PC-3 (cell line): ENCODE data around the gene B4GALT1. TPM values are rescaled to one million over a fixed set of nuclear protein-coding genes. Genes with fewer than 3 reads are reported as not detected.

Experiments
- ATAC-seq: fragments of 200-7000 bp; cut with Tn5 transposase; 2 replicates; pipeline ENCODE4 v1.9.1; 2020; ENCODE audit warnings: mild to moderate bottlenecking, moderate library complexity
- BruUV-seq: library from RNA; stranded (reverse); fragments of 400-500 nt; replicated peaks from 2 replicates; lab custom pipeline; 2021; lab: Mats Ljungman, UMichigan
- CTCF ChIA-PET: fragments of 300-600 bp; sonication (Branson Sonifier 250); formaldehyde crosslinking; loops from one replicate; lab custom pipeline; 2022; ENCODE audit warnings: antibody characterized with exemption; lab: Charles Lee
- POLR2A ChIA-PET: fragments of 300-600 bp; sonication (Branson Sonifier 250); formaldehyde crosslinking; loops from one replicate; lab custom pipeline; 2022; ENCODE audit warnings: antibody characterized with exemption; ENCODE audit not compliant: unreplicated experiment; lab: Charles Lee
- DNase-seq: peaks from one replicate; pipeline ENCODE4 v3.0.0-alpha.2; 2015
- H2AFZ ChIP-seq: fragments of 300-600 bp; sonication (generic); 2 replicates; pipeline ENCODE4 v1.6.0; 2016; ENCODE audit warnings: antibody characterized with exemption, low read length
- H3F3A ChIP-seq: fragments of 300-600 bp; sonication (generic); one replicate; pipeline ENCODE4 v1.6.0; 2017; ENCODE audit warnings: antibody characterized with exemption, low read length, control low read depth, mild to moderate bottlenecking; ENCODE audit not compliant: unreplicated experiment
- H3K27ac ChIP-seq: fragments of 300-600 bp; sonication (generic); 2 replicates; pipeline ENCODE4 v1.5.1; 2016; ENCODE audit warnings: mild to moderate bottlenecking, low read length
- H3K27me3 ChIP-seq: fragments of 300-600 bp; sonication (generic); 2 replicates; pipeline ENCODE4 v1.6.1; 2016; ENCODE audit warnings: low read length, mixed read lengths
- H3K36me3 ChIP-seq: fragments of 300-600 bp; sonication (generic); 2 replicates; pipeline ENCODE4 v1.6.1; 2016; ENCODE audit warnings: low read depth, mixed run types, low read length, mixed read lengths
- H3K4me1 ChIP-seq: fragments of 300-600 bp; sonication (generic); 2 replicates; pipeline ENCODE4 v1.5.1; 2016; ENCODE audit warnings: low read length; ENCODE audit not compliant: insufficient read depth
- H3K4me2 ChIP-seq: fragments of 300-600 bp; sonication (generic); 2 replicates; pipeline ENCODE4 v1.6.0; 2016; ENCODE audit warnings: low read length
- H3K4me3 ChIP-seq: fragments of 300-600 bp; sonication (generic); 2 replicates; pipeline ENCODE4 v1.5.1; 2016; ENCODE audit warnings: mild to moderate bottlenecking, low read length, mixed read lengths
- H3K79me2 ChIP-seq: fragments of 300-600 bp; sonication (generic); 2 replicates; pipeline ENCODE4 v1.6.1; 2017; ENCODE audit warnings: low read length, mixed read lengths
- H3K9ac ChIP-seq: fragments of 300-600 bp; sonication (generic); 2 replicates; pipeline ENCODE4 v1.6.0; 2016; ENCODE audit warnings: mild to moderate bottlenecking, low read length
- H3K9me2 ChIP-seq: fragments of 300-600 bp; sonication (generic); replicated peaks from 2 replicates; pipeline ENCODE4 v1.6.1; 2016; ENCODE audit warnings: mixed run types, low read length, mixed read lengths
- H3K9me3 ChIP-seq: fragments of 300-600 bp; sonication (generic); 2 replicates; pipeline ENCODE4 v1.6.1; 2016; ENCODE audit warnings: low read length, mixed read lengths
- H4K20me1 ChIP-seq: fragments of 300-600 bp; sonication (generic); 2 replicates; pipeline ENCODE4 v1.6.1; 2016; ENCODE audit warnings: low read length, mixed read lengths
- EZH2 ChIP-seq: fragments of 300-600 bp; sonication (generic); IDR thresholded peaks from one replicate; pipeline ENCODE4 v1.6.1; 2017; ENCODE audit warnings: antibody characterized with exemption, mild to moderate bottlenecking, low read length; ENCODE audit not compliant: unreplicated experiment
- EZH2phosphoT487 ChIP-seq: fragments of 300-600 bp; sonication (generic); IDR thresholded peaks from 2 replicates; pipeline ENCODE4 v1.6.1; 2018; ENCODE audit warnings: mild to moderate bottlenecking, antibody characterized with exemption, low read length, borderline replicate concordance
- intact Hi-C: fragments of 100-400 bp; cut with micrococcal nuclease; formaldehyde crosslinking; loops from 2 replicates; pipeline ENCODE4 v1.9.0; 2023
- total RNA-seq: library from RNA; depleted of rRNA; stranded (reverse); fragments of >200 nt; gene quantifications from 2 replicates; pipeline ENCODE4 v1.2.3, GENCODE V29; 2014
- TF ChIP-seq, protein P1 (sequence below): fragments of 300-600 bp; sonication (generic); conservative IDR thresholded peaks from 2 replicates; pipeline ENCODE4 v1.5.1; 2017; ENCODE audit warnings: antibody characterized with exemption, low read depth, mild to moderate bottlenecking, low read length

Gene B4GALT1
- total RNA-seq, 1 experiment from 2014 or later = 14.8 TPM

DNA sequence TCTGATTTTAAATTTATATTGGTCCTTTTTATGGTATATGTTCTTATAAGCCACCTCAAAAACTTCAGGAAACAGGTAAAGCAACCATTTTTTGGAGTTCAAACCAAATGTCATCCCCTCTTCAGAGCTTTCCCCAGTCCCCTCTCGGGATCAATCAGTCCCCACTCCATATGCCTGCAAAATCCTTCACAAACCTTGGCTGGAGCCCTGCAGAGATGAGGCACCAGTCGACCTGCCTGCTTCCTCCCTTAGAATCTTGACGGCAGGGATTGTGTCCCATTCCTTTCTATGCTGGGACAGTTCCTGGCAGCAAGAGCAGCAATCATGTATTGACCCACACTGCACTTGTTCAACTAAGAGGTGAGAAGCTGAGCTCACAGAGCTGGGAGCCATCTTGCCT, 22.6 kb downstream of the B4GALT1 start:
- CTCF ChIA-PET = no interaction called here

DNA sequence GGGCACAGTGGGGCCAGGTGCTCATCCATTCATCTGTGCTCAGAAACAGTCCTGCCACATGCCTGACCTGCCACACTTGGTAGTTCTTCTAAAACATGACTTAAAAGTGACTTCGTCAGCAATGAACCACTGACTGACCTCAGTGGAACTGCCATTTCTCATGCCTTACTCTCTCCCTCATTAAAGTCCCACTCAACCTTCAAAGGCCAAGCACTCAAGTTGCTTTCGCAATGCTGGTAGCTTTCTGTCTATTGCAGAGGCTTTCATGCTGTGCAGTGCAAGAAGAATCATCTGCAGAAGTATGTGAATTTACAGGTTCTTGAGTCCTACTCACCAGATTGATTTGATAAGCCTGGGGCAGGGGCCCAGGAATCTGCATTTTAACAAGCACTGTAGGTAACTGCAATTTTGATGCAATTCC, 23.9 kb downstream of the B4GALT1 start:
- POLR2A ChIA-PET = no interaction called here
- no peak for ATAC-seq
- Histone ChIP-seq H3K27me3 (no peaks in the 10 kb centered on the region), H3K27ac (no peak overlapping the region), H3K79me2 (peaks cover 92% of the 10 kb centered on the region), H3K9me2 (no peaks in the 10 kb centered on the region), H3K4me1 (no peaks in the 10 kb centered on the region), H3K9ac (no peak overlapping the region), H3K4me3 (no peak overlapping the region), H3F3A (no peaks in the 10 kb centered on the region), H3K9me3 (no peaks in the 10 kb centered on the region), H3K4me2 (no peak overlapping the region), H2AFZ (no peak overlapping the region), H4K20me1 (no peaks in the 10 kb centered on the region), H3K36me3 (no peaks in the 10 kb centered on the region)
- DNase-seq = no peak
- BruUV-seq = no TSS peak
- CTCF ChIA-PET = no interaction called here
- TF ChIP-seq, protein P1, sequence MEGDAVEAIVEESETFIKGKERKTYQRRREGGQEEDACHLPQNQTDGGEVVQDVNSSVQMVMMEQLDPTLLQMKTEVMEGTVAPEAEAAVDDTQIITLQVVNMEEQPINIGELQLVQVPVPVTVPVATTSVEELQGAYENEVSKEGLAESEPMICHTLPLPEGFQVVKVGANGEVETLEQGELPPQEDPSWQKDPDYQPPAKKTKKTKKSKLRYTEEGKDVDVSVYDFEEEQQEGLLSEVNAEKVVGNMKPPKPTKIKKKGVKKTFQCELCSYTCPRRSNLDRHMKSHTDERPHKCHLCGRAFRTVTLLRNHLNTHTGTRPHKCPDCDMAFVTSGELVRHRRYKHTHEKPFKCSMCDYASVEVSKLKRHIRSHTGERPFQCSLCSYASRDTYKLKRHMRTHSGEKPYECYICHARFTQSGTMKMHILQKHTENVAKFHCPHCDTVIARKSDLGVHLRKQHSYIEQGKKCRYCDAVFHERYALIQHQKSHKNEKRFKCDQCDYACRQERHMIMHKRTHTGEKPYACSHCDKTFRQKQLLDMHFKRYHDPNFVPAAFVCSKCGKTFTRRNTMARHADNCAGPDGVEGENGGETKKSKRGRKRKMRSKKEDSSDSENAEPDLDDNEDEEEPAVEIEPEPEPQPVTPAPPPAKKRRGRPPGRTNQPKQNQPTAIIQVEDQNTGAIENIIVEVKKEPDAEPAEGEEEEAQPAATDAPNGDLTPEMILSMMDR = no peak
- no peak for TF ChIP-seq EZH2
- TF ChIP-seq EZH2phosphoT487 = no peak
- intact Hi-C loops = no loop called here

More for the DNA sequence above, 22.6 kb downstream of the B4GALT1 start:
- Histone ChIP-seq H3K4me2 (no peak overlapping the region), H3K4me1 (no peaks in the 10 kb centered on the region), H3K4me3 (no peak overlapping the region), H3K27ac (no peak overlapping the region), H3K9me2 (no peaks in the 10 kb centered on the region), H4K20me1 (no peaks in the 10 kb centered on the region), H2AFZ (no peak overlapping the region), H3F3A (no peaks in the 10 kb centered on the region), H3K36me3 (no peaks in the 10 kb centered on the region), H3K79me2 (peaks cover 92% of the 10 kb centered on the region), H3K27me3 (no peaks in the 10 kb centered on the region), H3K9me3 (no peaks in the 10 kb centered on the region), H3K9ac (no peak overlapping the region)
- TF ChIP-seq EZH2 = no peak
- TF ChIP-seq, protein P1 = no peak
- no peak for TF ChIP-seq EZH2phosphoT487
- no peak for DNase-seq
- intact Hi-C loops = no loop called here
- POLR2A ChIA-PET = no interaction called here
- ATAC-seq = no peak
- no TSS peak for BruUV-seq

DNA sequence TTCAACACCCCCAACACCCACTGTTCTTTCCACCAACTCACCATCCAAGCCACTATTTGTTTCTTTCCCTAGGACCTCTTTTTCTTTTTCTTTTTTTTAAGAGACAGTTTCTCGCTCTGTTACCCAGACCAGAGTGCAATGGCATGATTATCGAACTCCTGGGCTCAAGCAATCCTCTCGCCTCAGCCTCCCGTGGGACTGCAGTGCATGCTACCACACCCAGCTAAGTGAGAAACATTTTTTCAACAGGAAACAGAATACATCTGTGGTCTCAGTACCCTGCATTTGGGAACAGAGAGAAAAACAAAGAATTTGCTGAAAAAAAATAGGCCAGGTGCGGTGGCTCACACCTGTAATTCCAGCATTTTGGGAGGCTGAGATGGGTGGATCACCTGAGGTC, 24.6 kb downstream of the B4GALT1 start:
- no peak overlapping the region for H3K4me3 ChIP-seq
- H3K36me3 ChIP-seq = no peaks in the 10 kb centered on the region
- H3K79me2 ChIP-seq = peaks cover 92% of the 10 kb centered on the region
- no peak for DNase-seq
- TF ChIP-seq, protein P1 = no peak
- TF ChIP-seq EZH2 (no peak), EZH2phosphoT487 (no peak)
- no peak overlapping the region for H3K9ac ChIP-seq
- no peak overlapping the region for H3K27ac ChIP-seq
- no TSS peak for BruUV-seq
- intact Hi-C loops = no loop called here
- no peaks in the 10 kb centered on the region for H3K4me1 ChIP-seq
- no peaks in the 10 kb centered on the region for H3K9me2 ChIP-seq
- H3K27me3 ChIP-seq = no peaks in the 10 kb centered on the region
- CTCF ChIA-PET = no interaction called here
- POLR2A ChIA-PET = no interaction called here
- H3K4me2 ChIP-seq = no peak overlapping the region
- H2AFZ ChIP-seq = no peak overlapping the region
- H4K20me1 ChIP-seq = no peaks in the 10 kb centered on the region
- no peaks in the 10 kb centered on the region for H3K9me3 ChIP-seq
- H3F3A ChIP-seq = no peaks in the 10 kb centered on the region
- ATAC-seq = no peak
